ENCODE data around the gene GNG7. TPM values are rescaled to one million over a fixed set of nuclear protein-coding genes. Genes with fewer than 3 reads are reported as not detected.

Gene GNG7
- total and polyA plus RNA-seq, 2 donors (not counting 3 experiments of a cell fraction or from before 2014, with no cell fraction given) = 0.29 to 0.84 TPM

- dilution Hi-C loops (cut with MboI; ENCODE audit: extremely low pct_ligation_motif_present, low sequenced_read_pairs) (no loop called here), intact Hi-C loops (cut with micrococcal nuclease) (loop anchor here (1.0 kb wide), 7 partner anchors 24 to 105 kb away; no protein-coding TSS in a partner anchor)
- Histone ChIP-seq H3K9me1 (replicated peaks; ENCODE audit: control insufficient read depth, extremely low read depth, insufficient read depth, low read length) (no peaks in the 10 kb centered on the region), H3K27me3 (ENCODE audit: control insufficient read depth in 2 of 2, insufficient read depth in 2 of 2, low read length in 2 of 2) (no peaks in the 10 kb centered on the region), H3K4me3 (replicated peaks in 1 of 3; ENCODE audit: insufficient read depth in 1 of 3, low read depth in 1 of 3, low read length in 3 of 3) (peak overlapping the region in 2 of 3 experiments; percentile 1 to 10), H3K36me3 (ENCODE audit: control insufficient read depth in 2 of 2, extremely low read depth in 1 of 2, insufficient read depth in 2 of 2, low read length in 2 of 2) (no peaks in the 10 kb centered on the region), H2AFZ (ENCODE audit: low read depth, low read length) (peak overlapping the region; percentile 68), H3K4me2 (ENCODE audit: insufficient read depth, low read length) (peak overlapping the region; percentile 61), H3K27ac (ENCODE audit: insufficient read depth, low read depth, low read length) (peak overlapping the region; percentile 93), H3K79me2 (ENCODE audit: control insufficient read depth, insufficient read depth, low read length) (no peaks in the 10 kb centered on the region), H3K9ac (replicated peaks; ENCODE audit: extremely low read depth, insufficient read depth, low read length) (peak overlapping the region; percentile 68), H4K20me1 (replicated peaks; ENCODE audit: control insufficient read depth, extremely low read depth, insufficient read depth, low read length) (no peaks in the 10 kb centered on the region), H3K4me1 (ENCODE audit: control insufficient read depth, extremely low read depth, insufficient read depth, low read length) (peaks cover 22% of the 10 kb centered on the region), H3K9me3 (replicated peaks; ENCODE audit: control insufficient read depth, insufficient read depth, low read length) (no peaks in the 10 kb centered on the region)
- ChIA-PET CTCF (interaction anchor here (0.7 to 5.7 kb wide), 29 partner anchors 9 to 152 kb away, joined by 3 to 103 read pairs (median 8); partner anchors contain the start of genes GADD45B, LMNB2 and TIMM13), POLR2A (interaction anchor here (0.8 to 4.5 kb wide), 6 partner anchors 31 to 103 kb away, joined by 3 to 165 read pairs (median 7); partner anchors contain the start of gene GADD45B)
- TF ChIP-seq JUN (IDR thresholded peaks at IDR 0.05; ENCODE audit: borderline replicate concordance, insufficient read depth, insufficient read length, low read depth) = no peak
- TF ChIP-seq FOS (IDR thresholded peaks at IDR 0.05; ENCODE audit: borderline replicate concordance, insufficient read depth, low read length) = no peak
- no peak for TF ChIP-seq POLR2AphosphoS5 (IDR thresholded peaks at IDR 0.05; ENCODE audit: insufficient read depth, low read depth, low read length)
- no peak for TF ChIP-seq MAX (IDR thresholded peaks at IDR 0.05; ENCODE audit: insufficient read depth, insufficient read length)
- no peak for TF ChIP-seq POLR2A (IDR thresholded peaks at IDR 0.05; ENCODE audit: low read depth, low read length)
- no peak for TF ChIP-seq EZH2 (IDR thresholded peaks at IDR 0.05; ENCODE audit: borderline replicate concordance, low read depth, low read length, severe bottlenecking)
- TF ChIP-seq GATA2 (IDR thresholded peaks at IDR 0.05; ENCODE audit: insufficient read depth, insufficient read length, low read depth, low read length) = no peak
- TF ChIP-seq MYC (IDR thresholded peaks at IDR 0.05; ENCODE audit: low read depth, low read length) = no peak
- no peak for TF ChIP-seq CTCF (IDR thresholded peaks at IDR 0.05; ENCODE audit: extremely low read depth in 1 of 2, insufficient read depth in 1 of 2, low read depth in 1 of 2, low read length in 2 of 2)
- FAIRE-seq = no peak
- BruUV-seq (replicated peaks) = no TSS peak
- no peak for DNase-seq (ENCODE audit: low read depth, low spot score)
Observed at GRCh38 chr19:2579678-2580280, 122.7 kb downstream of the GNG7 start.

Data from endothelial cell of umbilical vein (primary cell).